HCT116 (cell line): ENCODE results near the gene CFAP410. TPM values are rescaled to one million over a fixed set of nuclear protein-coding genes. Genes with fewer than 3 reads are reported as not detected.

Experiments
- ATAC-seq: fragments of 200-7000 bp; cut with Tn5 transposase; 2 replicates; pipeline ENCODE4 v1.9.1; 2020; ENCODE audit warnings: mild to moderate bottlenecking, moderate library complexity
- BruUV-seq: library from RNA; stranded (reverse); fragments of 400-500 nt; replicated peaks from 2 replicates; lab custom pipeline; 2021; lab: Mats Ljungman, UMichigan
- CTCF ChIA-PET: fragments of 300-600 bp; sonication (Branson Sonifier 250); formaldehyde crosslinking; loops from one replicate; lab custom pipeline; 2021; ENCODE audit warnings: antibody characterized with exemption; lab: Charles Lee
- POLR2A ChIA-PET: fragments of 300-600, 350-600 bp; sonication (Branson Sonifier 250); formaldehyde crosslinking; loops from one replicate; lab custom pipeline; 2021; ENCODE audit warnings: antibody characterized with exemption; lab: Charles Lee
- RAD21 ChIA-PET, 2 experiments: fragments of 300-600 bp; sonication (Branson Sonifier 250); formaldehyde crosslinking; loops; one replicate each; lab custom pipeline; 2023; ENCODE audit warnings: low total read pairs in 2 of 2; ENCODE audit not compliant: uncharacterized antibody in 2 of 2, unreplicated experiment in 2 of 2, low non-redundant PET in 1 of 2; lab: Charles Lee
- DNase-seq: peaks from one replicate; pipeline ENCODE4 v3.0.0-alpha.2; 2010; ENCODE audit warnings: low read depth, low spot score
- H2AFZ ChIP-seq: fragments of 200-600 bp; shearing (Covaris generic), sonication (generic); 2 replicates; pipeline ENCODE4 v1.6.1; 2017; ENCODE audit warnings: low read depth, mixed run types, mixed read lengths, antibody characterized with exemption, low read length; ENCODE audit not compliant: poor library complexity, severe bottlenecking
- H3K27ac ChIP-seq: 2 replicates; pipeline ENCODE4 v1.5.1; 2012; ENCODE audit warnings: low read depth, low read length
- H3K27me3 ChIP-seq: fragments of 200-600 bp; sonication (generic); 2 replicates; pipeline ENCODE4 v1.6.1; 2016; ENCODE audit warnings: mixed run types, low read length, mixed read lengths; ENCODE audit not compliant: insufficient read depth
- H3K36me3 ChIP-seq, 2 experiments: fragments of 200-500 bp in 1 of 2; fragments of 200-600 bp in 1 of 2; sonication (Bioruptor generic) in 1 of 2; sonication (generic) in 1 of 2; 2 replicates each; pipeline versions ENCODE4 v1.5.1 to v1.6.1; 2014 to 2016; ENCODE audit warnings: low read length in 2 of 2, inconsistent platforms in 1 of 2, mixed read lengths in 1 of 2, mixed run types in 1 of 2; ENCODE audit not compliant: insufficient read depth in 2 of 2, control insufficient read depth in 1 of 2
- H3K4me1 ChIP-seq, 2 experiments: fragments of 200-600 bp in 1 of 2; sonication (generic) in 1 of 2; 2 replicates each; pipeline versions ENCODE4 v1.5.1 to v1.6.1; 2012 to 2017; ENCODE audit warnings: low read length in 2 of 2, inconsistent platforms in 1 of 2, mild to moderate bottlenecking in 1 of 2, mixed read lengths in 1 of 2, mixed run types in 1 of 2, moderate library complexity in 1 of 2; ENCODE audit not compliant: insufficient read depth in 2 of 2, control insufficient read depth in 1 of 2
- H3K4me2 ChIP-seq: fragments of 200-600 bp; sonication (generic); 2 replicates; pipeline ENCODE4 v1.6.1; 2017; ENCODE audit warnings: mixed run types, low read length, mixed read lengths
- H3K4me3 ChIP-seq, 2 experiments: fragments of 200-600 bp in 1 of 2; sonication (generic) in 1 of 2; replicated peaks in 1 of 2; 2 replicates each; pipeline ENCODE4 v1.5.1; 2011 to 2016; ENCODE audit warnings: low read length in 2 of 2, control low read depth in 1 of 2, low read depth in 1 of 2, mild to moderate bottlenecking in 1 of 2, mixed read lengths in 1 of 2, mixed run types in 1 of 2
- H3K79me2 ChIP-seq: fragments of 200-600 bp; sonication (generic); 2 replicates; pipeline ENCODE4 v1.6.1; 2017; ENCODE audit warnings: mild to moderate bottlenecking, mixed run types, low read length, moderate library complexity, mixed read lengths; ENCODE audit not compliant: insufficient read depth
- H3K9ac ChIP-seq: fragments of 200-600 bp; sonication (generic); 2 replicates; pipeline ENCODE4 v1.6.1; 2016; ENCODE audit warnings: low read length, mixed read lengths
- H3K9me2 ChIP-seq: fragments of 200-600 bp; sonication (generic), shearing (Covaris generic); 2 replicates; pipeline ENCODE4 v1.6.1; 2017; ENCODE audit warnings: mixed run types, mild to moderate bottlenecking, moderate library complexity; ENCODE audit not compliant: insufficient read depth
- H3K9me3 ChIP-seq, 2 experiments: fragments of 200-500 bp in 1 of 2; fragments of 200-600 bp in 1 of 2; sonication (Bioruptor generic) in 1 of 2; sonication (generic) in 1 of 2; 2 replicates each; pipeline ENCODE4 v1.6.1; 2014 to 2017; ENCODE audit warnings: low read length in 2 of 2, mixed read lengths in 2 of 2, inconsistent platforms in 1 of 2, low read depth in 1 of 2, mild to moderate bottlenecking in 1 of 2, mixed run types in 1 of 2, moderate library complexity in 1 of 2; ENCODE audit not compliant: control insufficient read depth in 1 of 2, insufficient read depth in 1 of 2
- H4K20me1 ChIP-seq: fragments of 200-600 bp; sonication (generic), shearing (Covaris generic); 2 replicates; pipeline ENCODE4 v1.6.1; 2017; ENCODE audit warnings: mixed run types, mild to moderate bottlenecking, moderate library complexity; ENCODE audit not compliant: insufficient read depth
- CBX3 ChIP-seq: IDR thresholded peaks from 2 replicates; pipeline ENCODE4 v1.6.1; 2012; ENCODE audit warnings: low read depth
- CEBPB ChIP-seq: IDR thresholded peaks from 2 replicates; pipeline ENCODE4 v1.6.1; 2012; ENCODE audit warnings: low read depth
- EGR1 ChIP-seq: IDR thresholded peaks from 2 replicates; pipeline ENCODE4 v1.6.1; 2012; ENCODE audit warnings: low read depth
- ELF1 ChIP-seq: IDR thresholded peaks from 2 replicates; pipeline ENCODE4 v1.6.1; 2012; ENCODE audit warnings: low read depth, borderline replicate concordance
- EZH2 ChIP-seq: fragments of 200-600 bp; sonication (generic); IDR thresholded peaks from 2 replicates; pipeline ENCODE4 v1.6.1; 2017; ENCODE audit warnings: antibody characterized with exemption, mixed run types
- JUND ChIP-seq: IDR thresholded peaks from 2 replicates; pipeline ENCODE4 v1.6.1; 2012
- POLR2A ChIP-seq: IDR thresholded peaks from 2 replicates; pipeline ENCODE4 v1.7.0; 2011; ENCODE audit warnings: borderline replicate concordance; ENCODE audit not compliant: insufficient read depth, insufficient read length; ENCODE audit errors: extremely low read depth
- POLR2AphosphoS5 ChIP-seq: IDR thresholded peaks from 2 replicates; pipeline ENCODE4 v1.6.1; 2011; ENCODE audit warnings: mild to moderate bottlenecking, low read depth, low read length, moderate library complexity
- RAD21 ChIP-seq: IDR thresholded peaks from 2 replicates; pipeline ENCODE4 v1.6.1; 2012; ENCODE audit warnings: low read depth, mild to moderate bottlenecking
- SP1 ChIP-seq: IDR thresholded peaks from 2 replicates; pipeline ENCODE4 v1.6.1; 2012; ENCODE audit warnings: low read depth
- YY1 ChIP-seq: IDR thresholded peaks from 2 replicates; pipeline ENCODE4 v1.6.1; 2011; ENCODE audit warnings: low read length, low read depth, moderate library complexity, mild to moderate bottlenecking; ENCODE audit not compliant: insufficient replicate concordance; ENCODE audit errors: extremely low read depth
- ZFX ChIP-seq: fragments of 450-650 bp; IDR thresholded peaks from 2 replicates; pipeline ENCODE4 v1.6.1; 2017
- intact Hi-C: fragments of 100-400 bp; cut with micrococcal nuclease; formaldehyde crosslinking; loops from 2 replicates; pipeline ENCODE4 v1.10.0; 2022
- total RNA-seq: library from RNA; stranded (reverse); gene quantifications from one replicate; pipeline ENCODE4 v1.2.1, GENCODE V29; 2021; ENCODE audit not compliant: unreplicated experiment
- TF ChIP-seq, protein P1 (sequence below), 3 experiments: fragments of 200-600 bp in 1 of 3; sonication (generic) in 1 of 3; IDR thresholded peaks in 2 of 3; conservative IDR thresholded peaks in 1 of 3; 2 replicates each; pipeline ENCODE4 v1.5.1; 2012 to 2017; ENCODE audit warnings: low read depth in 2 of 3, low read length in 2 of 3, antibody characterized with exemption in 1 of 3, borderline replicate concordance in 1 of 3, control low read depth in 1 of 3, mild to moderate bottlenecking in 1 of 3, mixed read lengths in 1 of 3, mixed run types in 1 of 3, moderate library complexity in 1 of 3; ENCODE audit not compliant: insufficient read depth in 1 of 3
- TF ChIP-seq, protein P2 (sequence below): IDR thresholded peaks from 2 replicates; pipeline ENCODE4 v1.6.1; 2011; ENCODE audit warnings: mild to moderate bottlenecking, low read length, moderate library complexity; ENCODE audit not compliant: insufficient replicate concordance; ENCODE audit errors: extremely low read depth

CFAP410 gene
- total RNA-seq, 1 experiment from 2014 or later, result 15.3 TPM

DNA sequence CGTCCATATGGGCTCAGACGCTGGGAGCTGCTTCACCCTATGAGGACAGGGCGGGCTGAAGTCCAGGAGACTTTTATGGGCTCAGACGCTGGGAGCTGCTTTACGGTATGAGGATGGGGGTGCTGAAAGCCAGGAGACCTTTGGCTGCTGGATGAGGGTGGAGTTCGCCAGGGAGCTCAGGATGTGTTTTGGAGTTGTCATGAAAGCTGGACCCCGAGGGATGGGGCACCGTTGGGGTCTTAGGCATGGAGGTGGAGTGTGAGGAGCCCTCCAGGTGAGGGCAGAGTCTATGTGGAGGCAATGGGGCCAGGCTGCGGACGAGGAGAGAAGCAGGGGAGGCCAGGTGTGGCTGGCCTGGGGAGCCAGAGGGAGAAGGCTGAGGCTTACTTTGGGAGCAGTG is 41.7 kb upstream of the CFAP410 start:
- Histone ChIP-seq H3K27ac (no peak overlapping the region), H4K20me1 (no peaks in the 10 kb centered on the region), H3K27me3 (no peaks in the 10 kb centered on the region), H3K79me2 (no peaks in the 10 kb centered on the region), H3K36me3 (no peaks in the 10 kb centered on the region), H3K4me1 (no peaks in the 10 kb centered on the region), H3K4me3 (no peak overlapping the region), H2AFZ (no peak overlapping the region), H3K9ac (no peak overlapping the region), H3K9me2 (no peaks in the 10 kb centered on the region), H3K4me2 (no peak overlapping the region), H3K9me3 (peaks cover 7 to 13% of the 10 kb centered on the region in 2 experiments)
- no peak for ATAC-seq
- no TSS peak for BruUV-seq
- intact Hi-C loops, result no loop called here
- POLR2A ChIA-PET, result no interaction called here
- DNase-seq, result no peak
- CTCF ChIA-PET, result no interaction called here
- TF ChIP-seq, protein P1, sequence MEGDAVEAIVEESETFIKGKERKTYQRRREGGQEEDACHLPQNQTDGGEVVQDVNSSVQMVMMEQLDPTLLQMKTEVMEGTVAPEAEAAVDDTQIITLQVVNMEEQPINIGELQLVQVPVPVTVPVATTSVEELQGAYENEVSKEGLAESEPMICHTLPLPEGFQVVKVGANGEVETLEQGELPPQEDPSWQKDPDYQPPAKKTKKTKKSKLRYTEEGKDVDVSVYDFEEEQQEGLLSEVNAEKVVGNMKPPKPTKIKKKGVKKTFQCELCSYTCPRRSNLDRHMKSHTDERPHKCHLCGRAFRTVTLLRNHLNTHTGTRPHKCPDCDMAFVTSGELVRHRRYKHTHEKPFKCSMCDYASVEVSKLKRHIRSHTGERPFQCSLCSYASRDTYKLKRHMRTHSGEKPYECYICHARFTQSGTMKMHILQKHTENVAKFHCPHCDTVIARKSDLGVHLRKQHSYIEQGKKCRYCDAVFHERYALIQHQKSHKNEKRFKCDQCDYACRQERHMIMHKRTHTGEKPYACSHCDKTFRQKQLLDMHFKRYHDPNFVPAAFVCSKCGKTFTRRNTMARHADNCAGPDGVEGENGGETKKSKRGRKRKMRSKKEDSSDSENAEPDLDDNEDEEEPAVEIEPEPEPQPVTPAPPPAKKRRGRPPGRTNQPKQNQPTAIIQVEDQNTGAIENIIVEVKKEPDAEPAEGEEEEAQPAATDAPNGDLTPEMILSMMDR (IDR thresholded peaks at IDR 0.05 in 2 of 3, conservative IDR thresholded peaks at IDR 0.05 in 1 of 3; ENCODE audit: borderline replicate concordance in 1 of 3, insufficient read depth in 1 of 3, low read depth in 2 of 3, low read length in 2 of 3), result no peak
- no peak for TF ChIP-seq EZH2
- no peak for TF ChIP-seq YY1
- TF ChIP-seq RAD21, result no peak
- no peak for TF ChIP-seq ELF1
- TF ChIP-seq POLR2AphosphoS5, result no peak
- no peak for TF ChIP-seq CEBPB
- no peak for TF ChIP-seq POLR2A
- no peak for TF ChIP-seq CBX3
- TF ChIP-seq SP1, result no peak
- TF ChIP-seq JUND, result no peak
- TF ChIP-seq ZFX, result no peak
- TF ChIP-seq, protein P2, sequence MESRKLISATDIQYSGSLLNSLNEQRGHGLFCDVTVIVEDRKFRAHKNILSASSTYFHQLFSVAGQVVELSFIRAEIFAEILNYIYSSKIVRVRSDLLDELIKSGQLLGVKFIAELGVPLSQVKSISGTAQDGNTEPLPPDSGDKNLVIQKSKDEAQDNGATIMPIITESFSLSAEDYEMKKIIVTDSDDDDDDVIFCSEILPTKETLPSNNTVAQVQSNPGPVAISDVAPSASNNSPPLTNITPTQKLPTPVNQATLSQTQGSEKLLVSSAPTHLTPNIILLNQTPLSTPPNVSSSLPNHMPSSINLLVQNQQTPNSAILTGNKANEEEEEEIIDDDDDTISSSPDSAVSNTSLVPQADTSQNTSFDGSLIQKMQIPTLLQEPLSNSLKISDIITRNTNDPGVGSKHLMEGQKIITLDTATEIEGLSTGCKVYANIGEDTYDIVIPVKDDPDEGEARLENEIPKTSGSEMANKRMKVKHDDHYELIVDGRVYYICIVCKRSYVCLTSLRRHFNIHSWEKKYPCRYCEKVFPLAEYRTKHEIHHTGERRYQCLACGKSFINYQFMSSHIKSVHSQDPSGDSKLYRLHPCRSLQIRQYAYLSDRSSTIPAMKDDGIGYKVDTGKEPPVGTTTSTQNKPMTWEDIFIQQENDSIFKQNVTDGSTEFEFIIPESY, result no peak
- no peak for TF ChIP-seq EGR1
- RAD21 ChIA-PET, result no interaction called here
